PFSK-1 (cell line): ENCODE data around the gene LY9.

Source experiments
- FOXP2 ChIP-seq: optimal IDR thresholded peaks from 2 replicates; pipeline ENCODE3; 2011; ENCODE audit warnings: borderline replicate concordance, control low read depth, inconsistent platforms; ENCODE audit not compliant: insufficient read depth; ENCODE audit errors: extremely low read length, extremely low read depth
- POLR2AphosphoS5 ChIP-seq: IDR thresholded peaks from 2 replicates; pipeline ENCODE4 v1.6.1; 2012; ENCODE audit warnings: low read depth, mild to moderate bottlenecking, control low read depth, low read length, moderate library complexity
- REST ChIP-seq, 2 experiments: IDR thresholded peaks; 2 replicates each; pipeline versions ENCODE4 v1.6.1 to v1.8.0; 2011 to 2012; ENCODE audit warnings: low read depth in 2 of 2, low read length in 2 of 2, control low read depth in 1 of 2, inconsistent platforms in 1 of 2, mild to moderate bottlenecking in 1 of 2, moderate library complexity in 1 of 2; ENCODE audit not compliant: insufficient read depth in 1 of 2
- SIN3A ChIP-seq: IDR thresholded peaks from 2 replicates; pipeline ENCODE4 v1.6.1; 2012; ENCODE audit warnings: mild to moderate bottlenecking, low read length, moderate library complexity, borderline replicate concordance; ENCODE audit not compliant: insufficient read depth
- TAF1 ChIP-seq: IDR thresholded peaks from 2 replicates; pipeline ENCODE4 v1.6.1; 2012; ENCODE audit warnings: low read length, control low read depth, borderline replicate concordance; ENCODE audit not compliant: insufficient read depth

Gene LY9

GRCh38 chr1:160826546-160826945 is 30.6 kb downstream of the LY9 start:
- no peak for TF ChIP-seq SIN3A
- no peak for TF ChIP-seq POLR2AphosphoS5
- no peak for TF ChIP-seq FOXP2
- no peak for TF ChIP-seq TAF1
- TF ChIP-seq REST (IDR thresholded peaks at IDR 0.05; ENCODE audit: insufficient read depth in 1 of 2, low read depth in 2 of 2, low read length in 2 of 2), result no peak

GRCh38 chr1:160827418-160827817 is 31.4 kb downstream of the LY9 start:
- TF ChIP-seq TAF1, result no peak
- TF ChIP-seq REST (IDR thresholded peaks at IDR 0.05; ENCODE audit: insufficient read depth in 1 of 2, low read depth in 2 of 2, low read length in 2 of 2), result no peak
- no peak for TF ChIP-seq SIN3A
- no peak for TF ChIP-seq FOXP2
- TF ChIP-seq POLR2AphosphoS5, result no peak

DNA sequence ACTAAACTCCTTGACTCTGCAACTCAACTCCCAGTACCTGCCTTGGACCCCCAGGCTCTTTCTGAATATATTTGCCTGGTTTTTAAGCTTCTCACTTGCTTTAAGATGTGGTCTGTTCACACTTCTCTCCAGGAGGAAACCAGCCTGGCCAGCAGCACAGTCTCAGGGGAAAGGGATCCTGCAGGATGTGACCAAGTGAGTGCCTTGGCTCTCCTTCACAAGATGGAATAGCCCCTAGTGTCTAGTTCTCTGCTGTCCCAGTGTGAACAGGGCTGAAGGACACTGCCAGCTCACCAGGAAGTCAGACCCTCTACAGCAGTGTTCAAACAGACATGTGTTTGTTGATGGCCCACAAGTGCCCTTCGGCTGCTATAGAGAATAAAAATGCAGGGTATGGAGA is 33.8 kb downstream of the LY9 start:
- TF ChIP-seq REST (IDR thresholded peaks at IDR 0.05; ENCODE audit: insufficient read depth in 1 of 2, low read depth in 2 of 2, low read length in 2 of 2) (no peak), SIN3A (no peak), FOXP2 (no peak)

DNA sequence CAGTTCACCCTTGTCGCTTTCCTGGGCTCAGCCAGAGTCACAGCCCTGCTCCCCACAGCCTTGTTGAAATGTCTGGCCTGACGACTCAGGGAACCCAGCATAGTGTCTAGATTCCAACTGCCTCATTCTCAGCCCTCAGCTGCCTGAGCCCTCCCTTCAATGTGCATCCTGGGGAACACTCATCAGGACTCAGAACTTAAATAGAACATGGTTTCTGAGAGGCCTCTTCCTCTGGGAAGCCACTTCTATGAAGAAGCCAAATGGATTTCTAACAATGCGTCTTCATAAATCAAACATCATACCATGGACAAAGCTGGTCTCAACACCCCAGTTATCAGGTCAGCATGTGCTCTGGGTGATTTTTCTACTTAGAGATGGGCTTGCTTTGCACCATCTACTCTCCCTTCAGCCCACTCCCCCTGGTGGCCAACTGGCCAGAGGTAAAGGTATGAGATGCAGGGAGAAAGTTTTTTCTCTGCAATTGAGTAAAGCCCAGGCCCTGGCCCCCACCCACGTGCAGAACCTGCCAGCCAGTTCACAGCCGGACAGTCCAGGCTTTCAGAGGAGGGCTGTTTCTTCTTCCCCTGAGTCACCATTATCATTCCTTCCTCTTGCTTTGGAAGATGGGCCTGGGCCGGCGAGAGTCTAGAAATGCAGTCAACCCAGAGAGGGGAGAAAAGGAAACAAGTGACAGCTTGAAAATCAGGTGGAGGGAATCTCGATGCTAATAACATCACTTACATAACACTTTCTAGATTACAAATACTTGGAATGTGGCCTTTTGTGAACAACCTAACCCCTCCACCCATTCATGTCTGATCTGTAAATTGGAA is 34.6 kb downstream of the LY9 start:
- no peak for TF ChIP-seq POLR2AphosphoS5
- TF ChIP-seq FOXP2, result no peak

DNA sequence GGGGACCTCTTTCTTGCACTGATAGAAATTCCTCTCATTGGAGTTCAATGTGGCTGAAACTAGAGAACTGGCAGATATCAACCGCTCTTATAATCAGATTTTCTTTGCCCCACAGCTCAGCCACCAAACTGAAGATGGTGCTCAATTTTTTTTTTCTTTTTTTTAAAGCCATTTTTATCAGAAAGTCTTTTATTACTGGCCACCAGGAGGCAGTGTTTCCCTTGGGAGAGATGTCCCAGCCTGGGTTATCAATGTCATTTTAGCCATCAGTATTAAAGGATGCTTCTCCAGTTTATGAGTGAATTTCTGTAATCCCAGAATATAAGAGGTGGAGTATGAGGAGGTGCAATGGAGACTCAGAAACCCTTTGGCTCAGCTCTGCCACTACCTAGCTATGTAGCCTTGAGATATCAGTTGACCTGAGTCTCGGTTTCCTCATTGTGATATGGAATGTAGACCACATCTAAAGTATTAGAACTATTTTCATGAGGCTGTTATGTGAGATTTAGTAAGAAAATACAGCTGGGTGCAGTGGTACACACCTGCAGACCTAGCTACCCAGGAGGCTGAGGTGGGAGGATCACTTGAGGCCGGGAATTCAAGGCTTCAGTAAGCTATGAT is 39.1 kb downstream of the LY9 start:
- TF ChIP-seq REST (IDR thresholded peaks at IDR 0.05; ENCODE audit: insufficient read depth in 1 of 2, low read depth in 2 of 2, low read length in 2 of 2), result no peak
- TF ChIP-seq FOXP2, result no peak
- no peak for TF ChIP-seq TAF1
- TF ChIP-seq SIN3A, result no peak
- TF ChIP-seq POLR2AphosphoS5, result no peak
